ENCODE results near the gene KDF1. TPM values are rescaled to one million over a fixed set of nuclear protein-coding genes. Genes with fewer than 3 reads are reported as not detected.

KDF1 gene
- total and polyA plus RNA-seq, 2 of the 13 experiments (the other 11 are each of a cell fraction or from before 2014, with no cell fraction given) = 1.9 to 4.9 TPM

DNA sequence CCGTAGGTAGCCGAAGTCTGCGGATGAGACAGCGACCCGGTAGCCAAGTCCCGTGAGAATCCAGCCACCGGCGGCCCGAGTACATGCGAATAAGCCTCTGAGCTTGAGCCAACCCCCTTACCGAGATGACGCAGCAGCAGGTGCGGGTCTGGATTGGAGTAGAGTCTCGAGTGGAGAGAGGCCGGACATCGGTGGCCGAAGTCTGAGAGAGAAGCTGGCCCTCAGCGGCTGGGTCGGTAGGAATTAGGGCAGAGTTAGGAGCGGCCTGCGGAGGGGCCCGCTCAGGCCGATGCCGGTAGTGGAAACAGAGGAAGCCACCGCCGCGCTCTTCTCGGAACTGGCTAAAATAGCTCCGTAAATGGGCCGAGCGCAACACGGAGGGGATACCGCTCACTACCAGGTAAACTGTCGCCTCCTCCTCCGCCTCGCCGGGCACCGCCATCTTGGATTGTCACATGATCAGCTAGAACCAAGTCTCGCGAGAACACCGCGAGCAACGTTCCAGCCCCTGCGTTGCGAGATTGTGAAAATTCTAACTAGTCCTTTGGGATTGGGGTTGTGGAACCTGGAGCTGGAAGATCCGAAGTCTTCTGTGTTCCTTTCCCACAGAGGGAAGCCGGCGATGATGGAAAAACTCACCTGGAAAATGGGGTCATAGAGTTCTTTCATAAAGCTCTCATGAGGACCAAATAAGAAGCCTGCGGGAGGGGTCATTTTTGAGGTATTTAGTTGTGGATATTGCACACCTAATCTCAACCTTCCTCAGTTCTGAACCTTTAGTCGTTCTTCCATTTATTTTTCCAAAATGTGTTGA lies 60.1 kb downstream of the KDF1 start, which contains the start of gene GPATCH3 (continued):
- TF ChIP-seq ZBTB3 (CRISPR knock-in tag; IDR thresholded peaks at IDR 0.05; ENCODE audit: borderline replicate concordance, low read depth) = 0 out of 2 replicates have a peak, but pooled peaks have one; percentile 30
- TF ChIP-seq ZNF510 (CRISPR knock-in tag; IDR thresholded peaks at IDR 0.05; ENCODE audit: low read depth) = peak; percentile 43; the same call in 1 of the 2 replicates
- peak; percentile 29; the same call in 1 of the 2 replicates for TF ChIP-seq ZNF816 (CRISPR knock-in tag; IDR thresholded peaks at IDR 0.05; ENCODE audit: borderline replicate concordance)
- no peak for TF ChIP-seq ZNF207 (IDR thresholded peaks at IDR 0.05; ENCODE audit: borderline replicate concordance)
- TF ChIP-seq ZNF790 (CRISPR knock-in tag; IDR thresholded peaks at IDR 0.05; ENCODE audit: borderline replicate concordance) = no peak
- TF ChIP-seq, protein P1, sequence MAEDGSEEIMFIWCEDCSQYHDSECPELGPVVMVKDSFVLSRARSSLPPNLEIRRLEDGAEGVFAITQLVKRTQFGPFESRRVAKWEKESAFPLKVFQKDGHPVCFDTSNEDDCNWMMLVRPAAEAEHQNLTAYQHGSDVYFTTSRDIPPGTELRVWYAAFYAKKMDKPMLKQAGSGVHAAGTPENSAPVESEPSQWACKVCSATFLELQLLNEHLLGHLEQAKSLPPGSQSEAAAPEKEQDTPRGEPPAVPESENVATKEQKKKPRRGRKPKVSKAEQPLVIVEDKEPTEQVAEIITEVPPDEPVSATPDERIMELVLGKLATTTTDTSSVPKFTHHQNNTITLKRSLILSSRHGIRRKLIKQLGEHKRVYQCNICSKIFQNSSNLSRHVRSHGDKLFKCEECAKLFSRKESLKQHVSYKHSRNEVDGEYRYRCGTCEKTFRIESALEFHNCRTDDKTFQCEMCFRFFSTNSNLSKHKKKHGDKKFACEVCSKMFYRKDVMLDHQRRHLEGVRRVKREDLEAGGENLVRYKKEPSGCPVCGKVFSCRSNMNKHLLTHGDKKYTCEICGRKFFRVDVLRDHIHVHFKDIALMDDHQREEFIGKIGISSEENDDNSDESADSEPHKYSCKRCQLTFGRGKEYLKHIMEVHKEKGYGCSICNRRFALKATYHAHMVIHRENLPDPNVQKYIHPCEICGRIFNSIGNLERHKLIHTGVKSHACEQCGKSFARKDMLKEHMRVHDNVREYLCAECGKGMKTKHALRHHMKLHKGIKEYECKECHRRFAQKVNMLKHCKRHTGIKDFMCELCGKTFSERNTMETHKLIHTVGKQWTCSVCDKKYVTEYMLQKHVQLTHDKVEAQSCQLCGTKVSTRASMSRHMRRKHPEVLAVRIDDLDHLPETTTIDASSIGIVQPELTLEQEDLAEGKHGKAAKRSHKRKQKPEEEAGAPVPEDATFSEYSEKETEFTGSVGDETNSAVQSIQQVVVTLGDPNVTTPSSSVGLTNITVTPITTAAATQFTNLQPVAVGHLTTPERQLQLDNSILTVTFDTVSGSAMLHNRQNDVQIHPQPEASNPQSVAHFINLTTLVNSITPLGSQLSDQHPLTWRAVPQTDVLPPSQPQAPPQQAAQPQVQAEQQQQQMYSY (CRISPR knock-in tag; IDR thresholded peaks at IDR 0.05) = 0 out of 2 replicates have a peak, but pooled peaks have one; percentile 29
- TF ChIP-seq, protein P2, sequence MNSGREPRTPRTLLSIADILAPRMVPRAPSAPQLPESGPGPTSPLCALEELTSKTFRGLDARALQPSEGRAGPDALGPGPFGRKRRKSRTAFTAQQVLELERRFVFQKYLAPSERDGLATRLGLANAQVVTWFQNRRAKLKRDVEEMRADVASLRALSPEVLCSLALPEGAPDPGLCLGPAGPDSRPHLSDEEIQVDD (CRISPR knock-in tag; IDR thresholded peaks at IDR 0.05; ENCODE audit: borderline replicate concordance) = peak; percentile 50; the same call in 1 of the 2 replicates
- 0 out of 2 replicates have a peak, but pooled peaks have one; percentile 44 for TF ChIP-seq ZNF274 (CRISPR knock-in tag; IDR thresholded peaks at IDR 0.05)
- peak; percentile 70; the same call in 1 of the 2 replicates for TF ChIP-seq CBX5 (CRISPR knock-in tag; IDR thresholded peaks at IDR 0.05; ENCODE audit: borderline replicate concordance)
- peak; percentile 89 for TF ChIP-seq ZFX (CRISPR knock-in tag; IDR thresholded peaks at IDR 0.05; ENCODE audit: low read depth)
- TF ChIP-seq ZNF619 (CRISPR knock-in tag; IDR thresholded peaks at IDR 0.05) = no peak
- TF ChIP-seq, protein P3, sequence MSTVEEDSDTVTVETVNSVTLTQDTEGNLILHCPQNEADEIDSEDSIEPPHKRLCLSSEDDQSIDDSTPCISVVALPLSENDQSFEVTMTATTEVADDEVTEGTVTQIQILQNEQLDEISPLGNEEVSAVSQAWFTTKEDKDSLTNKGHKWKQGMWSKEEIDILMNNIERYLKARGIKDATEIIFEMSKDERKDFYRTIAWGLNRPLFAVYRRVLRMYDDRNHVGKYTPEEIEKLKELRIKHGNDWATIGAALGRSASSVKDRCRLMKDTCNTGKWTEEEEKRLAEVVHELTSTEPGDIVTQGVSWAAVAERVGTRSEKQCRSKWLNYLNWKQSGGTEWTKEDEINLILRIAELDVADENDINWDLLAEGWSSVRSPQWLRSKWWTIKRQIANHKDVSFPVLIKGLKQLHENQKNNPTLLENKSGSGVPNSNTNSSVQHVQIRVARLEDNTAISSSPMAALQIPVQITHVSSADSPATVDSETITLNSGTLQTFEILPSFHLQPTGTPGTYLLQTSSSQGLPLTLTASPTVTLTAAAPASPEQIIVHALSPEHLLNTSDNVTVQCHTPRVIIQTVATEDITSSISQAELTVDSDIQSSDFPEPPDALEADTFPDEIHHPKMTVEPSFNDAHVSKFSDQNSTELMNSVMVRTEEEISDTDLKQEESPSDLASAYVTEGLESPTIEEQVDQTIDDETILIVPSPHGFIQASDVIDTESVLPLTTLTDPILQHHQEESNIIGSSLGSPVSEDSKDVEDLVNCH (CRISPR knock-in tag; IDR thresholded peaks at IDR 0.05) = no peak
- TF ChIP-seq CEBPB (IDR thresholded peaks at IDR 0.05; ENCODE audit: borderline replicate concordance, low read depth, low read length) = peak; percentile 74; the same call in 1 of the 2 replicates
- no peak for TF ChIP-seq PRMT3 (CRISPR knock-in tag; IDR thresholded peaks at IDR 0.05; ENCODE audit: borderline replicate concordance, low read depth)
- peak; percentile 48 for TF ChIP-seq ZNF883 (CRISPR knock-in tag; IDR thresholded peaks at IDR 0.05; ENCODE audit: not compliant biosample characterization)
- TF ChIP-seq, protein P4, sequence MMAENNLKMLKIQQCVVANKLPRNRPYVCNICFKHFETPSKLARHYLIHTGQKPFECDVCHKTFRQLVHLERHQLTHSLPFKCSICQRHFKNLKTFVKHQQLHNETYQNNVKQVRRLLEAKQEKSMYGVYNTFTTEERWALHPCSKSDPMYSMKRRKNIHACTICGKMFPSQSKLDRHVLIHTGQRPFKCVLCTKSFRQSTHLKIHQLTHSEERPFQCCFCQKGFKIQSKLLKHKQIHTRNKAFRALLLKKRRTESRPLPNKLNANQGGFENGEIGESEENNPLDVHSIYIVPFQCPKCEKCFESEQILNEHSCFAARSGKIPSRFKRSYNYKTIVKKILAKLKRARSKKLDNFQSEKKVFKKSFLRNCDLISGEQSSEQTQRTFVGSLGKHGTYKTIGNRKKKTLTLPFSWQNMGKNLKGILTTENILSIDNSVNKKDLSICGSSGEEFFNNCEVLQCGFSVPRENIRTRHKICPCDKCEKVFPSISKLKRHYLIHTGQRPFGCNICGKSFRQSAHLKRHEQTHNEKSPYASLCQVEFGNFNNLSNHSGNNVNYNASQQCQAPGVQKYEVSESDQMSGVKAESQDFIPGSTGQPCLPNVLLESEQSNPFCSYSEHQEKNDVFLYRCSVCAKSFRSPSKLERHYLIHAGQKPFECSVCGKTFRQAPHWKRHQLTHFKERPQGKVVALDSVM (CRISPR knock-in tag; IDR thresholded peaks at IDR 0.05) = 0 out of 2 replicates have a peak, but pooled peaks have one; percentile 22
- no peak for TF ChIP-seq PAF1 (CRISPR knock-in tag; IDR thresholded peaks at IDR 0.05)
